Stimulated activated CD4-positive, alpha-beta T cell treated with anti-CD3 and anti-CD28 coated beads, Interleukin-12 subunit alpha, Interleukin-12 subunit beta, amount 100 ng/mL, for 24 hours (primary cell): Measurements from ENCODE around the gene SERHL2.
"Not testable (repeated sequence)": the region's sequence is repeated elsewhere in the genome, so short reads cannot be mapped to it uniquely, and the experiment has no call there.

ENCODE experiments used
- DNase-seq, 2 experiments: peaks; one replicate each; pipeline ENCODE4 v3.0.0-alpha.2; 2020; ENCODE audit warnings: low read depth in 2 of 2

Gene SERHL2

GRCh38 chr22:42574046-42574445 lies 20.3 kb downstream of the SERHL2 start:
- DNase-seq, result not testable (repeated sequence)

- not testable (repeated sequence) for DNase-seq
These were observed 20.7 kb downstream of the SERHL2 start for GRCh38 chr22:42574468-42574867.

DNA sequence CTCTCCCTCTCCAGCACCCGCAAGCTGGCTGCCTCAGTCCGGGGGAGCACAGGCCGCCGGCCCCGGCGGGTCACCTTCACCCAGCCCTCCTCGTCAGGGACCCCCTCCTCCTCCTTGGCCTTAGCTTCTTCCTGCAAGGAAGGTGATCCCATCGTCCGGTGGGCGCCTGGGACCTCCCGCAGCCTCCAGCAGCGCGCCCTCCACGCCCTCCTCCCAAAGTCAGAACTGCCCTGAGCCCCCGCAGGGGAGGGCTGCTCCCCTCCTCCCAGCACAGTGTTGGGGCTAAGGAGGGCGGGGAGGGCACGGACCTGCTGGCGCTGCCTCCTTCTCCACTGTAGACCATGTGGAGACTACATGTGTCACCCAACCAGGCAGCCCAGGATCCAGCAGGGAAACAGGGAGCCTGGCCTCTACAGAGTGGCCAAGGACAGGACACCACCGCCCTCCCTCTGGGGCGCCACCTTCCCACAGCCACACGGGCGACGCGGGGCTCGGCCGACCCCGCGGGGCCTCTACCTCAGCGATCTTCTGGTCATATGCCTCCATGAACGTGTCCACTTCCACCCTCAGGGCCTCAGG lies 22.3 kb downstream of the SERHL2 start:
- DNase-seq, result not testable (repeated sequence)

DNA sequence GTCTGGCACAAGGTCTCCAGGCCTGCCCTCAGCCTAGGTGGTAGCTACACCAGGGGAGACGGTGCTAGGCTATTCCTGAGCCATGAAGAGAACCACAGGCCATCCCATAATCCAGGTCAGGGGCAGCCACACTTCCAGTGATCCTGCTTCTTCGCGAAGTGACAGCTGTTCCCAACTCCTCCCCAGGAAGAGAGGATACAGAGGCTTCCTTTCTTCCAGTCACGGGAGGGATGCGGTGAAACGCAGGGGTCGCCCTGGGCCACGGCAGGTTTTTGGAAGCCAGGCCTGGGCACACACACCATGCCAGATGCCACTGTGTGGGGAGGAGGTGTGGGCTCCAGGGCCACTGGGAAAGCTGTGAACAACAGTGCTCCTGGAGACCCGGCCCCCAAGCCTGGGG lies 23.4 kb downstream of the SERHL2 start:
- not testable (repeated sequence) for DNase-seq

DNA sequence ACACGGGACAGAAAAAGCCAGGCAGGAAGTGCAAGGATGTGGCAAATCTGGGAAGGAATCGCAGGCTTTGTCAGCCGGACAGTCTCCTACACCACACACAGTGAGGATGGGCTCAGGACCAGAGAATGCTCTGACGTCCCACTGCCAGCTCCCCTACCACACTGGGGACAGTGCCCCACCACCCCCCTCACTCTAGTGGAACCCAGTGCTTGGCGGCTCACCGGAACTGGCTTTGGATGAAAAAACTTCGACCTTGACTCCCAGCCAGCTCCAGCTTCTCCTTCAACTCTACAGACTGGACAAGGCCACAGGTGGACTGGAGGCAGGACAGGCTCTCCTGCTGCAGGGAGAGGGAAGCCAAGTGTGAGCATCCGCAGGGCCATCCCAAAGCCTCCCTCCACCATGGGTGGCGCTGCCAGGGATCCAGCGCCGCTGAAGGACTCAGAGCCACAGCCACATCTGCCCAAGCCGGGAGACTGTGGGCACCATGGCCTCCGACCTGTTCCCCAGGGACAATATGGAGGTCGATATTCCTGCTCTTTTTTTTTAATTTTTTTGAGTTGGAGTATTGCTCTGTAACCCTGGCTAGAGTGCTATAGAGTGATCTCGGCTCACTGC lies 24.0 kb downstream of the SERHL2 start:
- DNase-seq, result no peak

DNA sequence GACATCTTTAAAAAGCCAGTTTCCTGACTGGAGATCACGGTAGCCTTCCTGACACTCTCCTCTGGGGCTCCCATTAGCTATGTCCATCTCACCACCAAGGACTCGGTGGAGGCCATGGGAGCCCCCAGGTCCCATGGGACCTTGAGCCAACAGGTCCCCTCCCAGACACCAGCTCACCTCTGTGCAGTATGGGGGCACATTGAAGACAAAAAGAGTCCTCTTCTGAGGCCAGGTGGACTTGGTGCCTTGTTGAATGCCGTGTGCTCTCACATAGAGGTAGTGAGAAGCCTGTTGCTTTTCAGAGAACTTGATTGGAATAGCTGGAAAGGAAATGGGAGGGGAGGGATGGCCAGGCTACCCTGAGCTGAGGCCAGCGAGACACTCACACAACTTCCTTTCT lies 26.3 kb downstream of the SERHL2 start:
- not testable (repeated sequence) for DNase-seq

DNA sequence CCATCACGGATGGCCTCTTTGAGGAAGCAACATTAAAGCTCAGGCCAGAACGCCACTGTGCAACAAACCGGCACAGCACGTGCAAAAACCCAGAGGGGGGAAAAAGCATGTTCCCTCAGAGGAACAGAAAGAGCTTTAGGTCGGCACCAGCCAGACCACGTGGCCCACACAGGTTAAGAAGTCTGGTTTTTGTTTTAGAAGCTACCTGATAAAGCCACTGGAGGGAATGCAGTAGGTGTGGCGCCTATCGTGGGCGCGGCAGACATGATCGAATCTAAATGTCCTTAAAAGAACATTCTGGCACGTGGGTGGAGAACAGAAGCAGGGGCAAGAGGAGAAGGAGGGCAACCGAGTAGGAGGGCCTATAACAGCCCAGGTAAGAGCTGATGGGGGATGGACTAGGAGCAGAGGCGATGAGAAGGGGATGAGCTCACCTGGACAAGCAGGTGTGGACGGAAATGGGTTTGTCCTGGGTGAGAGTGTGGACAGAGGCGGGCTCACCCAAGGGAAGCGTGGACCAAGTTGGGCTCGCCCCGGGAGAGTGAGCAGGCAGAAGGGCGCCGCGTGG lies 27.5 kb downstream of the SERHL2 start:
- not testable (repeated sequence) for DNase-seq

DNA sequence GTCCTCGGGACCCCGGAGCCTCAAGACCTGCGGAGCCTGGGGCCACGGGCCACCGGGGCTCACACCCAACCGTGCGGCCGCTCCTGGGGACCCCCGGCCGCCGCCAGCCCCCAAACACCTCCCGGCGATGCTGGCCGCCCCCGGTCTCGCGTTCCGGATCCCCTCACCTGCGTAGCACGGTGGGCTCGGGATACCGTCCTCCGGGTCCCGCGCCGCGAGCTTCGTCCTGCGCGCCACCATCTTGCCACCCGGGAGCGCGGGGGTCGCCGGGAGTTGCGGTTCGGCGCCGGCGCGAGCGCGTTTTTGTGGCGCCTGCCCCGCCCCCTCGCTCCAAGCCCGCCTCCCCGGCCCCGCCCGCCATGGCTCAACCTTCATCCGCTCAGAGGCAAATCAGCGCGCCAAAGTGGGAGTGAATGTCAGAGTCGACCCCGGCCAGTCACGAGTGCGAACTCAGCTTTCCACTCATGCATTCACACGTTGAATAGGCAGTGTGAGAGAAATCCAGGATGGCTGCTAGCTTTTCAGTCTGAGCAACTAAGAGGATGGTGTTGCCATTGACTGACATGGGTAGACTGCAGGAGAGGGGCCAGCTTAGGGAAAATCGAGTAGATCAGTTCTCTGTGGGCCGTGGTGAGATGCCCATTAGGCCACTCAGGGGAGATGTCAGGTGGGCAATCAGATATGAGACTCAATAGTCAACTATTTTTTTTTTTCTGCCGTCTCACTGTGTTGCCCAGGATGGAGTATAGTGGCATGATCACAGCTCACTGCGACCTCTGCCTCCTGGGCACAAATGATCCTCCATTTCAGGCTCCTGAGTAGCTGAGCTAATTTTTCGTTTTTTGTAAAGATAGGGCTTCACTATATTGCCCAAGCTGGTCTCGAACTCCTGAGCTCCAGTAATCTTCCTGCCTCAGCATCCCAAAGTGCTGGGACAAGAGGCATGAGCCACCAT lies 28.3 kb downstream of the SERHL2 start:
- DNase-seq, result peak; percentile 77 to 84

- no peak for DNase-seq
These were observed 29.2 kb downstream of the SERHL2 start for GRCh38 chr22:42582987-42583386.

DNA sequence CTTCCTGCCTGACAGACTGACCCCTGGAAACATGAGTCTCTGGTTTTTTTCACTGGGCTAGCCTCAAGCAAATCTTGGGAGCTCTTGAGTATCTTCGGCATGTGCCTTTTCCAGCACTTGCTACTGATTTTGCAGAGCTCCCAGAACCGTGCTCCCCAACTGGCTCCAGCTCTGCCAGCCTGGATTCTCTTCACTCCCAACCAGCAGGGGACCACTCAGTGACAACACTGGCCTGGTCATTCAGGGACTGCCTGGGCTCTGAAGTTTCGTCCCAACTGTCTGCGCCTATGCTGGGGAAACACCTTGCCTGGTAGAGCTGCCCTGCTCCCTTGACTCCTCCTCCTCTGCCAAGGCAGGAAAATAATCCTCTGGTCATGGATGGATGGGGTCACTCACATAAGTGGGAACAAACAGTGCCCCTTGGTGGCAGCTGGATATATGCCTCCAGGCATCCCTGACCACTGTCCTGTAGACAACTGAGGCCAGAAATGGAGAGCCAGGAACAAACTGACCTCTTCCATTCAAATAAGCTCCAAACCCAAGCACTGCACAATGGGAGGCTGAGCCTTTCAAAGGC lies 30.7 kb downstream of the SERHL2 start:
- no peak for DNase-seq

DNA sequence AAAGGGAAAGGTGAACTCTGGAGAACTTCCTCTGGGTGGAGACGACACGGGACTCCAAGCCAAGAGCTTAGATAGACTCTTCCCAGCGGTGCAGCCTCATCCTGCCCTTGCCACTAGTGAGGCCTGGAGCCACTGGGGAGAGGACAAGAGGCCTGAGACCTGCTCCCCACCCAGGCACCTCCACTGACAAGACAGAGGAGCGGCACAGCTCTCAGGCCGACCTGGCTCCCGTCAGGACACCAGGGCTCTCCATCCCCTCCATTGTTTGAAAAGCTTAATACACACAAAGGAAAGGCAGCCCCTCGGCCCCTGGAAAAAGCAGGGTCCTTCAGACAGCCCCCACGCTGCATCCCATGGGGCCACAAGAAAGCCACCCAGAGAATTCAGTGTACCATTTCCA lies 31.3 kb downstream of the SERHL2 start:
- DNase-seq, result no peak

- no peak for DNase-seq
These were observed 32.6 kb downstream of the SERHL2 start for GRCh38 chr22:42586381-42586780.

- no peak for DNase-seq
These were observed 33.9 kb downstream of the SERHL2 start for GRCh38 chr22:42587588-42588175.

DNA sequence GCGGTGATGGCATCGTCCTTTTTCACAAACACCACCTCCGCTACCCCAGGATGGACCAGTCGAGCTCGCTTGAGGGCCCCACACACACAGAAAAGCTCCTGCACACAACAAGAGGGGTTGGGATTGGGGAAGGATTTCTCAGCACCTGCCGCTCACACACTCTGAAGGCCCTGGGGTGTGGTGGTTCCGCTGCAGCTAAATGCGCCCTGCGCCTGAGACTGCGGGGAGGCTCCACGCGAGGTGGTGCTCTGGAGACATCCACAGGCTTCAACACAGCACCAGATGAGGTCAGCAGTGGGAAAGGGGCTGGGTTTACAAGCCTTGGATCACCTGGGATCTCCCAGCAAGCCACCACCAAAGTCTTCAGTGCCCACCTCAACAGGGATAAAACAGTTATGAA lies 38.2 kb downstream of the SERHL2 start:
- no peak for DNase-seq

- DNase-seq, result no peak
These were observed 41.7 kb downstream of the SERHL2 start for GRCh38 chr22:42595434-42595833.

GRCh38 chr22:42596336-42596735 lies 42.6 kb downstream of the SERHL2 start:
- no peak for DNase-seq

DNA sequence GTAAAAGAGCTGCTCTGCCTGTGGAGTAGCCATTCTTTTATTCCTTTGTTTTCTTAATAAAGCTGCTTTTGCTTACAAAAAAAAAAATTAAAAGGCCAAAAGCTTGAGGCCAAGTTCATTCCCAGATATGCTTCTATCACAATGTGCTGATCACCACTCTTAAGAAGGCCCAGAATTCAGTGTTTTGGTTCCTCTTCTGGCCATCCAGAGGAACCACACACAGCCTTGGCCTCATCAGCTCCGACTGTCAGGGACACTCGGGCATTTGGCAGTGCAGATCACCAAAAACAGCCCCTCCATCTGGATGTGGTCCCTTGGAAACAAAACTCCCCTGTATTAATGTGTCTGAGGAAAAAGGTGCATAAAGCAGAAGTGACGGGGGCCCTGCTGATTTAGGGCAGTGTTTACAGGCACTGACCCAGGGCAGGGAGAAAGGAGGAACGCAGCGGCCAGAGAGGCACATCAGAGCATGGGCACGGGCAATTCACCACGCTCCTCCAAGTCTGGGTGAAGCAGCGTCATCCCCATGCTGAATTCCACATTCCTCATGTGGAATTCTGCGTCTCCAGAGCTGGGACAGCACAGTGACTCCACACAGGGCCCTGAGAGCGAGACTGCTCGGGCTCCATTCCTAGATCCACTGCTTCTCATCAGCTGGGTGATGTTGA lies 43.2 kb downstream of the SERHL2 start:
- no peak for DNase-seq

GRCh38 chr22:42601879-42602465 lies 48.2 kb downstream of the SERHL2 start:
- no peak for DNase-seq

DNA sequence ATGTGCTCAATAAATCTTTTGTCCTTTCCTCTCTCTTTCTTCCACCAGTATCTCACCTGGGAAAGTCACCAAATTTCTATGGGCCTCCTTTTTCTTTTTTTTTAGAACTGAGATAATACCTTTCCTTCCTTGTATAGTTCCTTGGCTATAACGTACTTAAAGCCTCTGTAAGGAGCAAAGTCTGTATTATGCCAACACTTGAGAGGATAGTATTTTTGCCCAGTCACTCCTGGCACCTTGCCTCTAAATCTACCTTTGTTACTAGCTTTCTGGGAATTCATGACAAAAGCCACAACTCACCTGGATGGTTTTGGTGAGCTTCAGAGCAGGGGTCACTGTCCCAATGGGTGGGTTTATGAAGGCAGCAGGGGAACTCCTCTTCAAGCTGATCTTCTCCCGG lies 48.7 kb downstream of the SERHL2 start:
- DNase-seq, result no peak

DNA sequence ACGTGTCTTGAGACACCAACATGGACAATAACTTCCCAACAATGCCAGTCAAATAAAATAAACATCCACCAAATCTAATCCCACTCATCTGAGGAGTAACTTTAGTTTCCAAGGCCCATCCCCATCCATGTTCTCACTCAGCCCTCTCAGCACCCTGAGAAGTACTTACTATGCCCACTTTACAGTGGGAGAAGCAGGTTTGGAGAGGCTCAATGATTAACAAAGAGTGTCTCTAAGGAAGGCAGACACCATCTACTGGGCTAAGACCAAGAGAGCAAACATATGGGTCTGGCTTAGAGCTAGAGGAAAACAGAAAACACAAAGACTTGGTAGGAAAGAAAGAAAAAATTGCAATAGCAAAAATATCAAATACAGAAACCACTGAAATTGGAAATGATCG lies 49.7 kb downstream of the SERHL2 start:
- no peak for DNase-seq

GRCh38 chr22:42604403-42604802 lies 50.6 kb downstream of the SERHL2 start:
- DNase-seq, result no peak
